Stimulated activated CD8-positive, alpha-beta memory T cell treated with anti-CD3 and anti-CD28 coated beads, Interleukin-2, amount 100 ng/mL, for 48 hours (primary cell): ENCODE results near the gene MTMR12.

Experiments
- DNase-seq, 2 donors: peaks; one replicate each; pipeline ENCODE4 v3.0.0-alpha.2; 2020; ENCODE audit warnings: low read depth in 2 of 2

Gene MTMR12

GRCh38 chr5:32276173-32276853, 36.4 kb downstream of the MTMR12 start:
- DNase-seq = no peak

GRCh38 chr5:32275396-32275741, 37.4 kb downstream of the MTMR12 start:
- DNase-seq = no peak

GRCh38 chr5:32274548-32275395, 38.0 kb downstream of the MTMR12 start:
- no peak for DNase-seq

GRCh38 chr5:32273821-32274220, 38.9 kb downstream of the MTMR12 start:
- DNase-seq = no peak

GRCh38 chr5:32272746-32273145, 40.0 kb downstream of the MTMR12 start:
- DNase-seq = no peak

GRCh38 chr5:32270946-32271345, 41.8 kb downstream of the MTMR12 start:
- DNase-seq = no peak

GRCh38 chr5:32270178-32270577, 42.6 kb downstream of the MTMR12 start:
- DNase-seq = no peak

- no peak for DNase-seq
These were observed 46.8 kb downstream of the MTMR12 start for GRCh38 chr5:32265902-32266301.

GRCh38 chr5:32264957-32265572, 47.7 kb downstream of the MTMR12 start:
- no peak for DNase-seq

- no peak for DNase-seq
These were observed 49.1 kb downstream of the MTMR12 start for GRCh38 chr5:32263684-32264083.

- DNase-seq = peak in 1 of 2 donors; percentile 13
These were observed 51.5 kb downstream of the MTMR12 start for GRCh38 chr5:32261198-32261597.

- no peak for DNase-seq
These were observed 53.7 kb downstream of the MTMR12 start for GRCh38 chr5:32259033-32259432.

- DNase-seq = no peak
These were observed 54.3 kb downstream of the MTMR12 start for GRCh38 chr5:32258424-32258823.

GRCh38 chr5:32255540-32255900, 57.2 kb downstream of the MTMR12 start:
- DNase-seq = no peak

- no peak for DNase-seq
These were observed 57.7 kb downstream of the MTMR12 start for GRCh38 chr5:32254881-32255539.

- no peak for DNase-seq
These were observed 60.8 kb downstream of the MTMR12 start for GRCh38 chr5:32251871-32252458.

- DNase-seq = no peak
These were observed 63.1 kb downstream of the MTMR12 start for GRCh38 chr5:32249668-32250067.

- no peak for DNase-seq
These were observed 67.0 kb downstream of the MTMR12 start for GRCh38 chr5:32245742-32246141.

GRCh38 chr5:32244017-32244416, 68.7 kb downstream of the MTMR12 start:
- DNase-seq = no peak

GRCh38 chr5:32241034-32241783, 71.5 kb downstream of the MTMR12 start:
- no peak for DNase-seq

GRCh38 chr5:32239385-32239784, 73.4 kb downstream of the MTMR12 start:
- DNase-seq = no peak
